GM12878 (cell line): ENCODE results near the gene TP73. TPM values are rescaled to one million over a fixed set of nuclear protein-coding genes. Genes with fewer than 3 reads are reported as not detected.

Experiments
- BMI1 ChIP-seq: fragments of 450-650 bp; IDR thresholded peaks from 2 replicates; pipeline ENCODE4 v1.6.1; 2016; ENCODE audit warnings: mild to moderate bottlenecking, moderate library complexity, borderline replicate concordance
- CBX5 ChIP-seq: sonication (generic); IDR thresholded peaks from 2 replicates; pipeline ENCODE4 v1.6.1; 2016; ENCODE audit warnings: low read depth, moderate library complexity, mild to moderate bottlenecking, inconsistent platforms
- E2F8 ChIP-seq: fragments of 450-650 bp; IDR thresholded peaks from 2 replicates; pipeline ENCODE4 v1.6.1; 2018; ENCODE audit warnings: mild to moderate bottlenecking, low read depth, moderate library complexity; ENCODE audit not compliant: partially characterized antibody
- HDGF ChIP-seq: fragments of 450-650 bp; IDR thresholded peaks from 2 replicates; pipeline ENCODE4 v1.6.1; 2016; ENCODE audit warnings: antibody characterized with exemption
- IKZF2 ChIP-seq, 2 experiments: fragments of 450-650 bp; IDR thresholded peaks; 2 replicates each; pipeline ENCODE4 v1.6.1; 2017; ENCODE audit warnings: mild to moderate bottlenecking in 2 of 2, moderate library complexity in 2 of 2
- NR2F1 ChIP-seq: fragments of 450-650 bp; conservative IDR thresholded peaks from 2 replicates; pipeline ENCODE4 v1.6.1; 2017; ENCODE audit warnings: mild to moderate bottlenecking
- polyA plus RNA-seq, 11 experiments: library from polyadenylated mRNA; depleted of rRNA in 4 of 11; unstranded in 6 of 11; stranded (reverse) in 5 of 11; fragments of >200 nt; fragmentation: Nextera tagmentation in 4 of 11; fragmentation: Illumina TruSeq in 1 of 11; extraction: Ambion mirVana in 4 of 11; extraction: Trizol in 1 of 11; gene quantifications; 1 replicate in 1 of 11; 2 replicates in 10 of 11; pipeline versions ENCODE4 v1.2.1 to v1.2.3, GENCODE V29; 2011 to 2016; ENCODE audit warnings: inconsistent platforms in 2 of 11, missing spikeins in 2 of 11, low read depth in 1 of 11
- total RNA-seq, 4 experiments: library from RNA; depleted of rRNA in 3 of 4; stranded (reverse); fragments of >200 nt in 3 of 4; fragmentation: Illumina TruSeq in 1 of 4; extraction: Trizol in 1 of 4; gene quantifications; 2 replicates each; pipeline versions ENCODE4 v1.2.1 to v1.2.3, GENCODE V29; 2013 to 2021

The TP73 gene
- total and polyA plus RNA-seq, 10 of the 15 experiments (the other 5 are each of a cell fraction or from before 2014, with no cell fraction given) = 0.08 to 54.2 (median 14.9) TPM

DNA sequence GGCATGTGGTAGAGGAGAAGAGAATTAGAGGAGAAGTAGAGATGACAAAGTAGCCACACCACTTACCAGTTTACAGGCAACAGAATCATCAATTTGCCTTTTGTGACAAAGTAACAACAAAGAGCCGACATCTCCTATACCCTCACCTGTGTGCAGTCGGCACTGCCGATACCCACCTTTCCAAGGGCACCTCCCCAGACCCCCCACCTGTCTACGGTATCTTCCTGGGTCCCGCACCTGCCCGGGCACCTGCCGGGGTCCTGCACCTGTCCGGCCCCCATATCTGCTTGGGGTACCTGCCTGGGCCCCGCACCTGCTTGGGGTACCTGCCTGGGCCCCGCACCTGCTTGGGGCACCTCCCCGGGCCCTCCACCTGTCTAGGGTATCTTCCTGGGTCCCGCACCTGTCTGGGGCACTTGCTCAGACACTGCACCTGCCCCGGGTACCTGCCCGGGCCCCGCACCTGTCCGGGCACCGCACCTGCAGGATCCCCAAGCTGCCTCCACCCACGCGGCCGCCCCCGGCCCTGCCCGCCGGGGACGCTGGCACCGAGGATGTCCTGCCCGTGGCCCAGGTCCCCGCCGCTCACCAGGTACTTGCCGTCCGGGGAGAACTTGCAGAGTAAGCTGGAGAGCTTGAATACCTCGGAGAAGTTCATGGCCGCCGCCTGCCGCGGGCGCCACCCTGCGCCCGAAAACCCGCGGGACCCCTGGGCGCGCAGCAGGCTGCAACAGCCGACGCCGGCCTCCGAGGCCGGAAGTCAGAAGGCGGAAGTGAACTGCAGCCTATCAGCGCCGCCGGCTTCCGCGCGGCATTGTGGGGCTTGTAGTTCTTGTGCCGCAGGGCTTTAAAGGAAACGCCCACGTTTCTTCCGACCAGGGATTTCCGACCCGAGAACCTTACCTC, 2.7 kb upstream of the TP73 start, which contains the start of gene WRAP73 (continued):
- TF ChIP-seq E2F8 (peak; percentile 63), BMI1 (no peak), HDGF (no peak), CBX5 (no peak), NR2F1 (0 out of 2 replicates have a peak, but pooled peaks have one; percentile 33), IKZF2 (IDR thresholded peaks at IDR 0.05) (no peak)
